SK-N-SH (cell line): ENCODE measurements around the gene TAF1D. TPM values are rescaled to one million over a fixed set of nuclear protein-coding genes. Genes with fewer than 3 reads are reported as not detected.
A peak's percentile ranks its signal among the peaks of the same experiment; 100 is the strongest.

Experiments used
- CTCF ChIA-PET: fragments of 300-600, 350-600 bp; formaldehyde crosslinking; extraction: SDS; loops from one replicate; lab custom pipeline; 2021; lab: Yijun Ruan, JAX
- POLR2A ChIA-PET: fragments of 350-600 bp; sonication (Branson Sonifier 250); formaldehyde crosslinking; extraction: SDS; loops from one replicate; lab custom pipeline; 2020; ENCODE audit warnings: antibody characterized with exemption, inconsistent platforms; lab: Yijun Ruan, JAX
- DNase-seq: peaks from one replicate; pipeline ENCODE4 v3.0.0; 2012
- H2AFZ ChIP-seq: fragments of 200-600 bp; sonication (generic); 2 replicates; pipeline ENCODE4 v1.8.1; 2016; ENCODE audit warnings: antibody characterized with exemption, mild to moderate bottlenecking, low read depth
- H3F3A ChIP-seq: fragments of 200-600 bp; sonication (generic); replicated peaks from 2 replicates; pipeline ENCODE3; 2016; ENCODE audit warnings: antibody characterized with exemption, mild to moderate bottlenecking; ENCODE audit not compliant: insufficient read depth
- H3K27ac ChIP-seq, 2 experiments: fragments of 200-500 bp in 1 of 2; fragments of 200-600 bp in 1 of 2; sonication (Bioruptor generic) in 1 of 2; sonication (generic), shearing (Covaris generic) in 1 of 2; 2 replicates each; pipeline versions ENCODE4 v1.5.1 to v1.6.1; 2014 to 2016; ENCODE audit warnings: low read depth in 2 of 2, inconsistent platforms in 1 of 2, low read length in 1 of 2, mild to moderate bottlenecking in 1 of 2, mixed read lengths in 1 of 2
- H3K27me3 ChIP-seq: fragments of 200-600 bp; sonication (generic), shearing (Covaris generic); 2 replicates; pipeline ENCODE4 v1.6.1; 2016; ENCODE audit warnings: mixed run types; ENCODE audit not compliant: insufficient read depth
- H3K36me3 ChIP-seq, 2 experiments: fragments of 200-500 bp in 1 of 2; fragments of 200-600 bp in 1 of 2; sonication (Bioruptor generic) in 1 of 2; sonication (generic) in 1 of 2; replicated peaks in 1 of 2; 2 replicates each; pipeline versions ENCODE3 to v1.5.1; 2014 to 2016; ENCODE audit warnings: low read length in 1 of 2, mild to moderate bottlenecking in 1 of 2; ENCODE audit not compliant: insufficient read depth in 2 of 2, control insufficient read depth in 1 of 2
- H3K4me1 ChIP-seq, 2 experiments: fragments of 200-500 bp in 1 of 2; fragments of 200-600 bp in 1 of 2; sonication (Bioruptor generic) in 1 of 2; sonication (generic), shearing (Covaris generic) in 1 of 2; 2 replicates each; pipeline versions ENCODE4 v1.5.1 to v1.6.1; 2014 to 2016; ENCODE audit warnings: low read depth in 1 of 2, low read length in 1 of 2, mixed run types in 1 of 2; ENCODE audit not compliant: insufficient read depth in 2 of 2, control insufficient read depth in 1 of 2
- H3K4me2 ChIP-seq: fragments of 200-600 bp; sonication (generic), shearing (Covaris generic); 2 replicates; pipeline ENCODE4 v1.6.1; 2017; ENCODE audit warnings: mixed run types
- H3K4me3 ChIP-seq, 2 experiments: fragments of 200-500 bp in 1 of 2; fragments of 200-600 bp in 1 of 2; sonication (Bioruptor generic) in 1 of 2; sonication (generic), shearing (Covaris generic) in 1 of 2; 2 replicates each; pipeline versions ENCODE4 v1.5.1 to v1.8.1; 2014 to 2016; ENCODE audit warnings: low read depth in 2 of 2, inconsistent platforms in 1 of 2, low read length in 1 of 2, mild to moderate bottlenecking in 1 of 2, mixed read lengths in 1 of 2, moderate library complexity in 1 of 2
- H3K79me2 ChIP-seq: fragments of 200-600 bp; sonication (generic); 2 replicates; pipeline ENCODE4 v1.8.1; 2017; ENCODE audit warnings: mild to moderate bottlenecking; ENCODE audit not compliant: insufficient read depth
- H3K9ac ChIP-seq: fragments of 200-600 bp; sonication (generic); 2 replicates; pipeline ENCODE4 v1.6.1; 2017; ENCODE audit warnings: mixed run types
- H3K9me2 ChIP-seq: fragments of 200-600 bp; sonication (generic); 2 replicates; pipeline ENCODE4 v1.6.1; 2017; ENCODE audit warnings: mixed run types
- H3K9me3 ChIP-seq: fragments of 200-600 bp; sonication (generic); 2 replicates; pipeline ENCODE4 v1.6.1; 2017; ENCODE audit warnings: mixed run types, mild to moderate bottlenecking, moderate library complexity
- H4K20me1 ChIP-seq: fragments of 200-600 bp; sonication (generic); 2 replicates; pipeline ENCODE4 v1.6.1; 2017; ENCODE audit warnings: mild to moderate bottlenecking, mixed run types; ENCODE audit not compliant: insufficient read depth
- CHD2 ChIP-seq: fragments of 150-350 bp; IDR thresholded peaks from 2 replicates; pipeline ENCODE4 v1.6.1; 2018; ENCODE audit warnings: low read length; ENCODE audit not compliant: partially characterized antibody
- EP300 ChIP-seq, 2 experiments: IDR thresholded peaks; 2 replicates each; pipeline versions ENCODE4 v1.4.0 to v1.6.1; 2012; ENCODE audit warnings: borderline replicate concordance in 1 of 2, low read depth in 1 of 2, low read length in 1 of 2
- EZH2phosphoT487 ChIP-seq: fragments of 200-600 bp; sonication (generic); IDR thresholded peaks from 2 replicates; pipeline ENCODE4 v1.6.1; 2017; ENCODE audit warnings: low read depth, mixed run types, mild to moderate bottlenecking, antibody characterized with exemption, moderate library complexity, borderline replicate concordance
- FOXJ3 ChIP-seq: sonication (generic); formaldehyde crosslinking; IDR thresholded peaks from 2 replicates; pipeline ENCODE4 v1.5.1; 2020; ENCODE audit warnings: mild to moderate bottlenecking, missing genetic modification reagents
- GABPA ChIP-seq: IDR thresholded peaks from 2 replicates; pipeline ENCODE4 v1.4.0; 2012; ENCODE audit warnings: low read depth, mild to moderate bottlenecking
- GATA2 ChIP-seq: sonication (generic); formaldehyde crosslinking; IDR thresholded peaks from 2 replicates; pipeline ENCODE4 v1.5.0; 2020; ENCODE audit warnings: mild to moderate bottlenecking, missing genetic modification reagents
- JUND ChIP-seq: IDR thresholded peaks from 2 replicates; pipeline ENCODE4 v1.4.0; 2012
- MEF2A ChIP-seq: IDR thresholded peaks from 2 replicates; pipeline ENCODE4 v1.4.0; 2012; ENCODE audit warnings: low read depth, borderline replicate concordance
- MXI1 ChIP-seq: IDR thresholded peaks from 2 replicates; pipeline ENCODE4 v1.6.1; 2012; ENCODE audit warnings: mild to moderate bottlenecking, low read depth, low read length, improper control_type of control experiment
- NFIC ChIP-seq: IDR thresholded peaks from 2 replicates; pipeline ENCODE4 v1.4.0; 2012; ENCODE audit warnings: borderline replicate concordance
- NRF1 ChIP-seq: IDR thresholded peaks from 2 replicates; pipeline ENCODE4 v1.6.1; 2012; ENCODE audit warnings: low read depth, mild to moderate bottlenecking, low read length
- RAD21 ChIP-seq: IDR thresholded peaks from 2 replicates; pipeline ENCODE4 v1.6.1; 2012; ENCODE audit warnings: mild to moderate bottlenecking, low read length
- RCOR1 ChIP-seq: fragments of 150-350 bp; IDR thresholded peaks from 2 replicates; pipeline ENCODE4 v1.6.1; 2017; ENCODE audit warnings: antibody characterized with exemption, low read length
- RFX5 ChIP-seq: IDR thresholded peaks from 2 replicates; pipeline ENCODE4 v1.6.1; 2012; ENCODE audit warnings: mild to moderate bottlenecking, improper control_type of control experiment, low read length
- RXRA ChIP-seq: IDR thresholded peaks from 2 replicates; pipeline ENCODE4 v1.4.0; 2012; ENCODE audit warnings: low read depth, mild to moderate bottlenecking, borderline replicate concordance
- SIN3A ChIP-seq: IDR thresholded peaks from 2 replicates; pipeline ENCODE4 v1.6.1; 2012; ENCODE audit warnings: low read depth, mild to moderate bottlenecking, low read length, moderate library complexity, borderline replicate concordance
- TAF1 ChIP-seq: IDR thresholded peaks from 2 replicates; pipeline ENCODE4 v1.6.1; 2012; ENCODE audit warnings: low read depth, mild to moderate bottlenecking, low read length, moderate library complexity, borderline replicate concordance
- TCF12 ChIP-seq: IDR thresholded peaks from 2 replicates; pipeline ENCODE4 v1.4.0; 2012
- WGBS: methylation state at CpG from one replicate; pipeline ENCODE4 v1.1.6; 2017; ENCODE audit warnings: low lambda C conversion rate; 5-methylcytosine and 5-hydroxymethylcytosine counted together
- polyA plus RNA-seq, 3 experiments: library from polyadenylated mRNA; depleted of rRNA; stranded (reverse); fragments of >200 nt; gene quantifications; 2 replicates each; pipeline ENCODE4 v1.2.3, GENCODE V29; 2012
- TF ChIP-seq, protein P1 (sequence below): IDR thresholded peaks from 2 replicates; pipeline ENCODE4 v1.4.0; 2012; ENCODE audit warnings: low read depth, borderline replicate concordance
- TF ChIP-seq, protein P2 (sequence below): IDR thresholded peaks from 2 replicates; pipeline ENCODE4 v1.4.0; 2012; ENCODE audit warnings: low read depth
- TF ChIP-seq, protein P3 (sequence below): IDR thresholded peaks from 2 replicates; pipeline ENCODE4 v1.4.0; 2012; ENCODE audit warnings: low read depth, borderline replicate concordance
- TF ChIP-seq, protein P4 (sequence below): fragments of 150-350 bp; IDR thresholded peaks from 2 replicates; pipeline ENCODE4 v1.6.1; 2016; ENCODE audit warnings: mild to moderate bottlenecking, low read depth, low read length
- TF ChIP-seq, protein P5 (sequence below): fragments of 200-600 bp; sonication (generic); IDR thresholded peaks from 2 replicates; pipeline ENCODE4 v1.6.1; 2017; ENCODE audit warnings: antibody characterized with exemption, mild to moderate bottlenecking, moderate library complexity
- TF ChIP-seq, protein P6 (sequence below): IDR thresholded peaks from 2 replicates; pipeline ENCODE4; 2012

Gene TAF1D, protein sequence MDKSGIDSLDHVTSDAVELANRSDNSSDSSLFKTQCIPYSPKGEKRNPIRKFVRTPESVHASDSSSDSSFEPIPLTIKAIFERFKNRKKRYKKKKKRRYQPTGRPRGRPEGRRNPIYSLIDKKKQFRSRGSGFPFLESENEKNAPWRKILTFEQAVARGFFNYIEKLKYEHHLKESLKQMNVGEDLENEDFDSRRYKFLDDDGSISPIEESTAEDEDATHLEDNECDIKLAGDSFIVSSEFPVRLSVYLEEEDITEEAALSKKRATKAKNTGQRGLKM
- 56.7 and 76.9 TPM in 2 replicates for polyA plus RNA-seq (2012; rRNA removed)
- polyA plus RNA-seq (2012; cell fraction: cytosol; rRNA removed): 56.1 and 91.9 TPM in 2 replicates
- polyA plus RNA-seq (2012; cell fraction: nucleus; rRNA removed): 97.7 and 213 TPM in 2 replicates

DNA sequence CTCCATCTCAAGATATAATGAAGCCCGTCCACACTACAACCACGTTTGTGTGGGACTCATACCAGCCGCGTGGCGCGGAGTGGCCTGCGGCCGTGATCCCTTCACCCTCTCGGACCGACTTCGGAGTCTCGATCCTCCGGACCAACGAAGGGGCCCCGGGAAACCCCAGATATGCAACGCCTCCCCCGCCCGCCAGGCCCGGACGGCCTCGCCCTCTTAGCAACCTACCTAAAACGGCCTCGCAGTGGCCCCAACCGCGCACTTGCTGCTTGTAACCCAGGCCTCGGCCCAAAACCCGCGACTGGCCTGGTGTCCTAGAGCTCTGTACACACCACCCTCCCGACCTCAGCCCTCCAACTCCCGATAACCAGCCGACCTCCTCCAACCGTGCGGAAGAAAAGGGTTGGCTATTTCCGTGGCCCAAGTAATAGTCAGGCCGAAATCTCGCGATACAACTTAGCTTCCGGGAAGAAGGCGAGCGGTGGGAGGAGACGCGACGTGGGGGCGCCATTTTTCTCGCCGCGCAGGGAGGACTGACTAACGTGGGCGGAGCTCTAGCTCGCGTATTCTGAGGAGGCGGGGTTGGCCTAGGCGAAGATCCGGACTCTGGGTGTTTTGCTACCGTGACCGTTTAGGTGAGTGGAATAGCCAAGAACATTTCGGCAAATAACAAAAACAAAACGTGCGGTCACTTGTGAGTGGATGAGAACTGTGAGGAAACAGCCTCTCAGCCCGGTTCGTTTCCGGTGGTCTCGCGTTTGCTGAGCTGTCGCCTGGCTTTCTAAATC lies at the start of gene TAF1D, which contains the start of gene C11orf54:
Gene TAF1D (minus strand): TSS at position 402 of the 788 bp plus-strand sequence. CDS start 2,191 bp downstream, outside the sequence.
Gene C11orf54 (plus strand): TSS at position 579 of the 788 bp plus-strand sequence. CDS start 5,722 bp downstream, outside the sequence.
- peaks cover 26% of the 10 kb centered on the region for H3F3A ChIP-seq
- H3K9me2 ChIP-seq: no peaks in the 10 kb centered on the region
- 1% methylated on average over 58 of the region's 65 CpGs for WGBS
- DNase-seq: peak; percentile 94
- H3K9me3 ChIP-seq: no peaks in the 10 kb centered on the region
- H2AFZ ChIP-seq: peak within 1 kb of the TSS; percentile 80
- H3K4me3 ChIP-seq: peak within 1 kb of the TSS; percentile 94 to 95
- H3K36me3 ChIP-seq: peaks cover 37 to 49% of the 10 kb centered on the region in 2 experiments
- peak within 1 kb of the TSS; percentile 88 for H3K4me2 ChIP-seq
- H3K4me1 ChIP-seq: peaks cover 8 to 19% of the 10 kb centered on the region in 2 experiments; a peak in 3 of 4 replicates
- H3K27ac ChIP-seq: peak within 1 kb of the TSS; percentile 93 to 96
- POLR2A ChIA-PET: interaction anchor here (0.6 to 3.3 kb wide), 17 partner anchors 9 to 1027 kb away, joined by 3 to 72 read pairs (median 3); partner anchors contain the start of genes AMOTL1, CEP295, MED17 and VSTM5
- H3K9ac ChIP-seq: peak within 1 kb of the TSS; percentile 98
- H3K79me2 ChIP-seq: peaks cover 65% of the 10 kb centered on the region
- CTCF ChIA-PET: interaction anchor here (0.6 to 1.8 kb wide), 4 partner anchors 11 to 507 kb away, joined by 3 to 5 read pairs (median 4); partner anchors contain the start of gene MED17
- H3K27me3 ChIP-seq: no peaks in the 10 kb centered on the region
- peaks cover 42% of the 10 kb centered on the region for H4K20me1 ChIP-seq
- TF ChIP-seq FOXJ3 (CRISPR knock-in tag): no peak
- TF ChIP-seq, protein P1, sequence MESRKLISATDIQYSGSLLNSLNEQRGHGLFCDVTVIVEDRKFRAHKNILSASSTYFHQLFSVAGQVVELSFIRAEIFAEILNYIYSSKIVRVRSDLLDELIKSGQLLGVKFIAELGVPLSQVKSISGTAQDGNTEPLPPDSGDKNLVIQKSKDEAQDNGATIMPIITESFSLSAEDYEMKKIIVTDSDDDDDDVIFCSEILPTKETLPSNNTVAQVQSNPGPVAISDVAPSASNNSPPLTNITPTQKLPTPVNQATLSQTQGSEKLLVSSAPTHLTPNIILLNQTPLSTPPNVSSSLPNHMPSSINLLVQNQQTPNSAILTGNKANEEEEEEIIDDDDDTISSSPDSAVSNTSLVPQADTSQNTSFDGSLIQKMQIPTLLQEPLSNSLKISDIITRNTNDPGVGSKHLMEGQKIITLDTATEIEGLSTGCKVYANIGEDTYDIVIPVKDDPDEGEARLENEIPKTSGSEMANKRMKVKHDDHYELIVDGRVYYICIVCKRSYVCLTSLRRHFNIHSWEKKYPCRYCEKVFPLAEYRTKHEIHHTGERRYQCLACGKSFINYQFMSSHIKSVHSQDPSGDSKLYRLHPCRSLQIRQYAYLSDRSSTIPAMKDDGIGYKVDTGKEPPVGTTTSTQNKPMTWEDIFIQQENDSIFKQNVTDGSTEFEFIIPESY: peak; percentile 98
- TF ChIP-seq TAF1: peak; percentile 95
- TF ChIP-seq, protein P2, sequence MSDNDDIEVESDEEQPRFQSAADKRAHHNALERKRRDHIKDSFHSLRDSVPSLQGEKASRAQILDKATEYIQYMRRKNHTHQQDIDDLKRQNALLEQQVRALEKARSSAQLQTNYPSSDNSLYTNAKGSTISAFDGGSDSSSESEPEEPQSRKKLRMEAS: peak; percentile 54; the same call in 1 of the 2 replicates
- peak; percentile 99 for TF ChIP-seq CHD2
- TF ChIP-seq RAD21: no peak
- TF ChIP-seq, protein P3, sequence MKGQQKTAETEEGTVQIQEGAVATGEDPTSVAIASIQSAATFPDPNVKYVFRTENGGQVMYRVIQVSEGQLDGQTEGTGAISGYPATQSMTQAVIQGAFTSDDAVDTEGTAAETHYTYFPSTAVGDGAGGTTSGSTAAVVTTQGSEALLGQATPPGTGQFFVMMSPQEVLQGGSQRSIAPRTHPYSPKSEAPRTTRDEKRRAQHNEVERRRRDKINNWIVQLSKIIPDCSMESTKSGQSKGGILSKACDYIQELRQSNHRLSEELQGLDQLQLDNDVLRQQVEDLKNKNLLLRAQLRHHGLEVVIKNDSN: no peak
- TF ChIP-seq MEF2A: no peak
- TF ChIP-seq RXRA: no peak
- TF ChIP-seq, protein P4, sequence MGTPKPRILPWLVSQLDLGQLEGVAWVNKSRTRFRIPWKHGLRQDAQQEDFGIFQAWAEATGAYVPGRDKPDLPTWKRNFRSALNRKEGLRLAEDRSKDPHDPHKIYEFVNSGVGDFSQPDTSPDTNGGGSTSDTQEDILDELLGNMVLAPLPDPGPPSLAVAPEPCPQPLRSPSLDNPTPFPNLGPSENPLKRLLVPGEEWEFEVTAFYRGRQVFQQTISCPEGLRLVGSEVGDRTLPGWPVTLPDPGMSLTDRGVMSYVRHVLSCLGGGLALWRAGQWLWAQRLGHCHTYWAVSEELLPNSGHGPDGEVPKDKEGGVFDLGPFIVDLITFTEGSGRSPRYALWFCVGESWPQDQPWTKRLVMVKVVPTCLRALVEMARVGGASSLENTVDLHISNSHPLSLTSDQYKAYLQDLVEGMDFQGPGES: no peak
- no peak for TF ChIP-seq JUND
- peak; percentile 75 for TF ChIP-seq GABPA
- no peak for TF ChIP-seq RFX5
- TF ChIP-seq NRF1: peak; percentile 44
- TF ChIP-seq EP300 (IDR thresholded peaks at IDR 0.05; ENCODE audit: borderline replicate concordance in 1 of 2, low read depth in 1 of 2, low read length in 1 of 2): no peak
- peak; percentile 97 for TF ChIP-seq SIN3A
- no peak for TF ChIP-seq NFIC
- TF ChIP-seq TCF12: peak; percentile 24; the same call in 1 of the 2 replicates
- TF ChIP-seq RCOR1: no peak
- TF ChIP-seq, protein P5, sequence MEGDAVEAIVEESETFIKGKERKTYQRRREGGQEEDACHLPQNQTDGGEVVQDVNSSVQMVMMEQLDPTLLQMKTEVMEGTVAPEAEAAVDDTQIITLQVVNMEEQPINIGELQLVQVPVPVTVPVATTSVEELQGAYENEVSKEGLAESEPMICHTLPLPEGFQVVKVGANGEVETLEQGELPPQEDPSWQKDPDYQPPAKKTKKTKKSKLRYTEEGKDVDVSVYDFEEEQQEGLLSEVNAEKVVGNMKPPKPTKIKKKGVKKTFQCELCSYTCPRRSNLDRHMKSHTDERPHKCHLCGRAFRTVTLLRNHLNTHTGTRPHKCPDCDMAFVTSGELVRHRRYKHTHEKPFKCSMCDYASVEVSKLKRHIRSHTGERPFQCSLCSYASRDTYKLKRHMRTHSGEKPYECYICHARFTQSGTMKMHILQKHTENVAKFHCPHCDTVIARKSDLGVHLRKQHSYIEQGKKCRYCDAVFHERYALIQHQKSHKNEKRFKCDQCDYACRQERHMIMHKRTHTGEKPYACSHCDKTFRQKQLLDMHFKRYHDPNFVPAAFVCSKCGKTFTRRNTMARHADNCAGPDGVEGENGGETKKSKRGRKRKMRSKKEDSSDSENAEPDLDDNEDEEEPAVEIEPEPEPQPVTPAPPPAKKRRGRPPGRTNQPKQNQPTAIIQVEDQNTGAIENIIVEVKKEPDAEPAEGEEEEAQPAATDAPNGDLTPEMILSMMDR: no peak; the same call in 1 of the 2 replicates
- TF ChIP-seq, protein P6, sequence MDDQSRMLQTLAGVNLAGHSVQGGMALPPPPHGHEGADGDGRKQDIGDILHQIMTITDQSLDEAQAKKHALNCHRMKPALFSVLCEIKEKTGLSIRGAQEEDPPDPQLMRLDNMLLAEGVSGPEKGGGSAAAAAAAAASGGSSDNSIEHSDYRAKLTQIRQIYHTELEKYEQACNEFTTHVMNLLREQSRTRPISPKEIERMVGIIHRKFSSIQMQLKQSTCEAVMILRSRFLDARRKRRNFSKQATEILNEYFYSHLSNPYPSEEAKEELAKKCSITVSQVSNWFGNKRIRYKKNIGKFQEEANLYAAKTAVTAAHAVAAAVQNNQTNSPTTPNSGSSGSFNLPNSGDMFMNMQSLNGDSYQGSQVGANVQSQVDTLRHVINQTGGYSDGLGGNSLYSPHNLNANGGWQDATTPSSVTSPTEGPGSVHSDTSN: no peak
- TF ChIP-seq EZH2phosphoT487: no peak
- peak; percentile 78 for TF ChIP-seq MXI1
- no peak for TF ChIP-seq GATA2 (CRISPR knock-in tag)
